A549 (cell line): Measurements from ENCODE around the gene PDE10A. TPM values are rescaled to one million over a fixed set of nuclear protein-coding genes. Genes with fewer than 3 reads are reported as not detected.
A peak's percentile ranks its signal among the peaks of the same experiment; 100 is the strongest.

Experiments used
- ATAC-seq, 2 experiments: fragments of 200-7000 bp in 1 of 2; fragments of >200 bp in 1 of 2; cut with Nextera tagmentation in 1 of 2; cut with Tn5 transposase in 1 of 2; 3 replicates each; pipeline versions ENCODE4 v1.8.0 to v1.9.1; 2018 to 2020; ENCODE audit warnings: mild to moderate bottlenecking in 1 of 2, moderate library complexity in 1 of 2
- CTCF ChIA-PET: fragments of 300-600 bp; sonication (Branson Sonifier 250); formaldehyde crosslinking; extraction: SDS; loops from one replicate; lab custom pipeline; 2021; ENCODE audit warnings: antibody characterized with exemption, inconsistent platforms; lab: Yijun Ruan, JAX
- POLR2A ChIA-PET: fragments of 350-600 bp; formaldehyde crosslinking; extraction: SDS; loops from one replicate; lab custom pipeline; 2021; ENCODE audit warnings: antibody characterized with exemption, inconsistent platforms; lab: Yijun Ruan, JAX
- DNase-seq, 2 experiments: peaks; one replicate each; pipeline versions ENCODE4 v3.0.0 to v3.0.0-alpha.2; 2011 to 2016; ENCODE audit warnings: low read depth in 1 of 2, low spot score in 1 of 2
- FAIRE-seq: peaks from 2 replicates; lab custom pipeline; 2011; peaks lifted over from hg19 to GRCh38; lab: Jason Lieb, UNC
- H3K27ac ChIP-seq, 2 experiments: fragments of >200 bp; sonication (Bioruptor Twin); formaldehyde crosslinking; 3 replicates each; pipeline ENCODE4 v1.5.1; 2016 to 2017
- H3K4me1 ChIP-seq: fragments of >200 bp; sonication (Bioruptor Twin); formaldehyde crosslinking; 3 replicates; pipeline ENCODE4 v1.6.1; 2016
- H3K4me2 ChIP-seq: fragments of >200 bp; sonication (Bioruptor Twin); formaldehyde crosslinking; 3 replicates; pipeline ENCODE4 v1.6.1; 2016
- H3K4me3 ChIP-seq: fragments of >200 bp; sonication (Bioruptor Twin); formaldehyde crosslinking; 3 replicates; pipeline ENCODE4 v1.5.1; 2016
- H3K9me3 ChIP-seq: fragments of >200 bp; sonication (Bioruptor Twin); formaldehyde crosslinking; 3 replicates; pipeline ENCODE4 v1.6.1; 2016
- CBX2 ChIP-seq: fragments of 200-600 bp; sonication (generic); IDR thresholded peaks from 2 replicates; pipeline ENCODE4 v1.6.1; 2016; ENCODE audit warnings: low read depth, mild to moderate bottlenecking, borderline replicate concordance
- CBX8 ChIP-seq: fragments of 200-600 bp; sonication (generic); IDR thresholded peaks from 2 replicates; pipeline ENCODE4 v1.6.1; 2016
- CHD2 ChIP-seq: fragments of 150-350 bp; IDR thresholded peaks from 2 replicates; pipeline ENCODE4 v1.6.1; 2014; ENCODE audit warnings: low read length; ENCODE audit not compliant: partially characterized antibody
- HEYL ChIP-seq: fragments of 250-450 bp; sonication (Bioruptor Pico); IDR thresholded peaks from 2 replicates; pipeline ENCODE4 v1.8.0; 2021; ENCODE audit warnings: mild to moderate bottlenecking, moderate library complexity
- HOXB13 ChIP-seq: fragments of 250-450 bp; sonication (Bioruptor Pico); IDR thresholded peaks from 2 replicates; pipeline ENCODE4 v1.5.0; 2020; ENCODE audit warnings: low read depth, mild to moderate bottlenecking, moderate library complexity
- KDM5A ChIP-seq: fragments of 200-600 bp; sonication (generic); IDR thresholded peaks from 2 replicates; pipeline ENCODE4 v1.6.1; 2016; ENCODE audit warnings: antibody characterized with exemption, mild to moderate bottlenecking
- MAFK ChIP-seq: fragments of 450-650 bp; IDR thresholded peaks from 2 replicates; pipeline ENCODE4 v1.6.1; 2014; ENCODE audit not compliant: partially characterized antibody
- MAZ ChIP-seq: fragments of 150-350 bp; IDR thresholded peaks from 2 replicates; pipeline ENCODE4 v1.6.1; 2014; ENCODE audit warnings: antibody characterized with exemption, low read depth, low read length, borderline replicate concordance
- NFE2L2 ChIP-seq: fragments of 150-350 bp; conservative IDR thresholded peaks from 2 replicates; pipeline ENCODE4 v1.6.1; 2014; ENCODE audit warnings: low read length
- RAD21 ChIP-seq, 2 experiments: fragments of >200 bp in 1 of 2; sonication (Bioruptor Twin) in 1 of 2; formaldehyde crosslinking in 1 of 2; IDR thresholded peaks in 1 of 2; conservative IDR thresholded peaks in 1 of 2; 2 replicates in 1 of 2; 3 replicates in 1 of 2; pipeline ENCODE4 v1.6.1; 2012 to 2018; ENCODE audit warnings: inconsistent platforms in 1 of 2
- RCOR1 ChIP-seq: fragments of 150-350 bp; IDR thresholded peaks from 2 replicates; pipeline ENCODE4 v1.6.1; 2014; ENCODE audit warnings: antibody characterized with exemption, low read length, low read depth
- SREBF2 ChIP-seq: fragments of 450-650 bp; IDR thresholded peaks from 2 replicates; pipeline ENCODE4 v1.6.1; 2014; ENCODE audit warnings: mild to moderate bottlenecking, moderate library complexity
- TFCP2L1 ChIP-seq: fragments of 250-450 bp; sonication (Bioruptor Pico); IDR thresholded peaks from 2 replicates; pipeline ENCODE4 v1.5.0; 2021; ENCODE audit warnings: mild to moderate bottlenecking
- WGBS: methylation state at CpG from one replicate; pipeline ENCODE4 v1.1.6; 2017; ENCODE audit errors: missing lambda C conversion rate; 5-methylcytosine and 5-hydroxymethylcytosine counted together
- polyA plus RNA-seq, 4 experiments: library from polyadenylated mRNA; depleted of rRNA in 3 of 4; stranded (reverse); fragments of >200 nt; fragmentation: RNase III in 1 of 4; extraction: RNeasy Plus Mini Kit Qiagen cat#74134 plus additional on column Dnase treatment in 1 of 4; gene quantifications; 2 replicates in 3 of 4; 3 replicates in 1 of 4; pipeline ENCODE4 v1.2.3, GENCODE V29; 2011 to 2017
- TF ChIP-seq, protein P1 (sequence below): IDR thresholded peaks from 2 replicates; pipeline ENCODE4 v1.6.1; 2012; ENCODE audit warnings: low read depth, borderline replicate concordance
- TF ChIP-seq, protein P2 (sequence below): fragments of 200-600 bp; sonication (generic); IDR thresholded peaks from 2 replicates; pipeline ENCODE4 v1.6.1; 2016; ENCODE audit warnings: antibody characterized with exemption, mild to moderate bottlenecking, moderate library complexity
- TF ChIP-seq, protein P3 (sequence below): IDR thresholded peaks from 2 replicates; pipeline ENCODE4 v1.6.1; 2012
- TF ChIP-seq, protein P4 (sequence below): fragments of 250-450 bp; sonication (Bioruptor Pico); IDR thresholded peaks from 2 replicates; pipeline ENCODE4 v1.5.0; 2020; ENCODE audit warnings: low read depth, mild to moderate bottlenecking, moderate library complexity
- TF ChIP-seq, protein P5 (sequence below): IDR thresholded peaks from 2 replicates; pipeline ENCODE4 v1.6.1; 2012
- TF ChIP-seq, protein P6 (sequence below): fragments of >200 bp; sonication (Bioruptor Twin); formaldehyde crosslinking; IDR thresholded peaks from 2 replicates; pipeline ENCODE4 v1.6.1; 2016

The PDE10A gene
- polyA plus RNA-seq, 2 of the 4 experiments (the other 2 are of a cell fraction): 44.9 to 92.5 TPM

DNA sequence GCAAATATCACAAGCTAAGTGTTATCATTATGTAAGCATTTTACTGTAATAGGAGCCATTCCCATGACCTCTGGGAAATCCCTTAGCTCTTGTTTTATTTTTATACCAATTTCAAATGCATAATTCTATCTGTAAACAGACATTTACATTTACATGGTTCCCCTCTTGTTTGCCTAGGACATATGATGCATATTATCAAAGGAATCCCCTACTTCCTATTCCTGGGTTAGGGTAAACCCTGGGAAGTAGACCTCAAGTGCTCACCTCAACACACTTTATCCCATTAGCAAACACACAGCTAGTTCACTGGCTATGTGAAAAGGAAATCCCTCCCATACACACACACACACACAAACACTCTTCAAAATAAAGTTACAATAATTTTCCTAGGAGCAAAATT is 27.1 kb downstream of the PDE10A start:
- no peak for FAIRE-seq
- no peak for DNase-seq
- H3K4me1 ChIP-seq: peaks cover 35% of the 10 kb centered on the region
- no peak for TF ChIP-seq NFE2L2
- TF ChIP-seq RCOR1: no peak
- no peak for TF ChIP-seq CHD2
- TF ChIP-seq HOXB13: no peak
- TF ChIP-seq, protein P1, sequence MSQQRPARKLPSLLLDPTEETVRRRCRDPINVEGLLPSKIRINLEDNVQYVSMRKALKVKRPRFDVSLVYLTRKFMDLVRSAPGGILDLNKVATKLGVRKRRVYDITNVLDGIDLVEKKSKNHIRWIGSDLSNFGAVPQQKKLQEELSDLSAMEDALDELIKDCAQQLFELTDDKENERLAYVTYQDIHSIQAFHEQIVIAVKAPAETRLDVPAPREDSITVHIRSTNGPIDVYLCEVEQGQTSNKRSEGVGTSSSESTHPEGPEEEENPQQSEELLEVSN: no peak
- no peak for TF ChIP-seq HEYL (CRISPR knock-in tag)
- no peak for TF ChIP-seq SREBF2
- TF ChIP-seq CBX8: no peak
- TF ChIP-seq, protein P2, sequence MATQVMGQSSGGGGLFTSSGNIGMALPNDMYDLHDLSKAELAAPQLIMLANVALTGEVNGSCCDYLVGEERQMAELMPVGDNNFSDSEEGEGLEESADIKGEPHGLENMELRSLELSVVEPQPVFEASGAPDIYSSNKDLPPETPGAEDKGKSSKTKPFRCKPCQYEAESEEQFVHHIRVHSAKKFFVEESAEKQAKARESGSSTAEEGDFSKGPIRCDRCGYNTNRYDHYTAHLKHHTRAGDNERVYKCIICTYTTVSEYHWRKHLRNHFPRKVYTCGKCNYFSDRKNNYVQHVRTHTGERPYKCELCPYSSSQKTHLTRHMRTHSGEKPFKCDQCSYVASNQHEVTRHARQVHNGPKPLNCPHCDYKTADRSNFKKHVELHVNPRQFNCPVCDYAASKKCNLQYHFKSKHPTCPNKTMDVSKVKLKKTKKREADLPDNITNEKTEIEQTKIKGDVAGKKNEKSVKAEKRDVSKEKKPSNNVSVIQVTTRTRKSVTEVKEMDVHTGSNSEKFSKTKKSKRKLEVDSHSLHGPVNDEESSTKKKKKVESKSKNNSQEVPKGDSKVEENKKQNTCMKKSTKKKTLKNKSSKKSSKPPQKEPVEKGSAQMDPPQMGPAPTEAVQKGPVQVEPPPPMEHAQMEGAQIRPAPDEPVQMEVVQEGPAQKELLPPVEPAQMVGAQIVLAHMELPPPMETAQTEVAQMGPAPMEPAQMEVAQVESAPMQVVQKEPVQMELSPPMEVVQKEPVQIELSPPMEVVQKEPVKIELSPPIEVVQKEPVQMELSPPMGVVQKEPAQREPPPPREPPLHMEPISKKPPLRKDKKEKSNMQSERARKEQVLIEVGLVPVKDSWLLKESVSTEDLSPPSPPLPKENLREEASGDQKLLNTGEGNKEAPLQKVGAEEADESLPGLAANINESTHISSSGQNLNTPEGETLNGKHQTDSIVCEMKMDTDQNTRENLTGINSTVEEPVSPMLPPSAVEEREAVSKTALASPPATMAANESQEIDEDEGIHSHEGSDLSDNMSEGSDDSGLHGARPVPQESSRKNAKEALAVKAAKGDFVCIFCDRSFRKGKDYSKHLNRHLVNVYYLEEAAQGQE: no peak
- TF ChIP-seq, protein P3, sequence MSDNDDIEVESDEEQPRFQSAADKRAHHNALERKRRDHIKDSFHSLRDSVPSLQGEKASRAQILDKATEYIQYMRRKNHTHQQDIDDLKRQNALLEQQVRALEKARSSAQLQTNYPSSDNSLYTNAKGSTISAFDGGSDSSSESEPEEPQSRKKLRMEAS: no peak
- no peak for TF ChIP-seq CBX2
- TF ChIP-seq KDM5A: no peak
- TF ChIP-seq MAFK: no peak
- TF ChIP-seq, protein P4, sequence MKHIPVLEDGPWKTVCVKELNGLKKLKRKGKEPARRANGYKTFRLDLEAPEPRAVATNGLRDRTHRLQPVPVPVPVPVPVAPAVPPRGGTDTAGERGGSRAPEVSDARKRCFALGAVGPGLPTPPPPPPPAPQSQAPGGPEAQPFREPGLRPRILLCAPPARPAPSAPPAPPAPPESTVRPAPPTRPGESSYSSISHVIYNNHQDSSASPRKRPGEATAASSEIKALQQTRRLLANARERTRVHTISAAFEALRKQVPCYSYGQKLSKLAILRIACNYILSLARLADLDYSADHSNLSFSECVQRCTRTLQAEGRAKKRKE (CRISPR knock-in tag): no peak
- TF ChIP-seq, protein P5, sequence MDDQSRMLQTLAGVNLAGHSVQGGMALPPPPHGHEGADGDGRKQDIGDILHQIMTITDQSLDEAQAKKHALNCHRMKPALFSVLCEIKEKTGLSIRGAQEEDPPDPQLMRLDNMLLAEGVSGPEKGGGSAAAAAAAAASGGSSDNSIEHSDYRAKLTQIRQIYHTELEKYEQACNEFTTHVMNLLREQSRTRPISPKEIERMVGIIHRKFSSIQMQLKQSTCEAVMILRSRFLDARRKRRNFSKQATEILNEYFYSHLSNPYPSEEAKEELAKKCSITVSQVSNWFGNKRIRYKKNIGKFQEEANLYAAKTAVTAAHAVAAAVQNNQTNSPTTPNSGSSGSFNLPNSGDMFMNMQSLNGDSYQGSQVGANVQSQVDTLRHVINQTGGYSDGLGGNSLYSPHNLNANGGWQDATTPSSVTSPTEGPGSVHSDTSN: no peak
- TF ChIP-seq, protein P6, sequence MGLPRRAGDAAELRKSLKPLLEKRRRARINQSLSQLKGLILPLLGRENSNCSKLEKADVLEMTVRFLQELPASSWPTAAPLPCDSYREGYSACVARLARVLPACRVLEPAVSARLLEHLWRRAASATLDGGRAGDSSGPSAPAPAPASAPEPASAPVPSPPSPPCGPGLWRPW: no peak
- TF ChIP-seq, all 56 proteins: peak for 0
- Histone ChIP-seq H3K27ac (no peak overlapping the region), H3K9me3 (no peaks in the 10 kb centered on the region), H3K4me2 (0 out of 3 replicates have a peak overlapping the region, but pooled peaks have one; percentile 8), H3K4me3 (no peak overlapping the region)
- ATAC-seq: no peak
- CTCF ChIA-PET: interaction anchor here (0.7 to 1.5 kb wide), 4 partner anchors 12 to 196 kb away, joined by 3 to 4 read pairs (median 3); no protein-coding TSS in a partner anchor
- POLR2A ChIA-PET: no interaction called here

DNA sequence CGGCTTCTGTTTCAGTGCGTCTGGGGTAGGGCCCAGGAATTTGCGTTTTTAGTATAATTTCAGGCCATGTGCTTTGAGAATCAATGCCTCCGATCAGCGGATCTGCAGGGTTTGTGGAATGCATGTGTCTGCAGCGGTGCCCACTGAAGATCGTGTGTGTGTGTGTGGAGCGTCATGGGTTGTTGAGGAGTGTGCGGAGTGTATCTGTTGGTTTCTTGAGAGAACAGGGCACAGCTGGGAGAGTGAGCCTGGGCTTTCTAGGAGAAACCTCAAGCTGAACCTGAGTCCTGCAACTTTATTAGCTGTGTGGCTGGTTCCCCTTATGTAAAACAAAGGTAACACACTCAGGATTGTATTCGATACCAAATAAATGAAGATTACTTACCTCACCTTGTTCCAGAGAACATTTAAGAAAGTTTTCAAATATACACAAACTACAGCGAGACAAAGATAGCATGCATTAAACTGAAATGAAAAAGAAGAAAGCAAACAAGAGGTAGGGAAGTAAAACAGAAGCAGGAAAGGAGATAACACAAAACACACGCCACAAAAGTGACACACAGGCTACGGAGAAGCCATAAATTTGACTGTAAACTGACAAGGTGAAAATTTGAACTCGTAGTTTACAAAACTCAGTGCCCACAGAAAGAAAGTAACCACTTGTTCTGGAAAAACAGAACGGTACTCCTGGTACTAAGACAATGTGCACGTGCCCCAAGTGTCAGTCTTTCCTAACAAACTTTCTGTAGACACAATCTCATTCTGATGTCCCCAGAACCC is 28.8 kb downstream of the PDE10A start:
- peaks cover 45% of the 10 kb centered on the region for H3K4me1 ChIP-seq
- WGBS: 90% methylated on average over 16 of the region's 16 CpGs
- POLR2A ChIA-PET: no interaction called here
- no peak for ATAC-seq
- H3K9me3 ChIP-seq: no peaks in the 10 kb centered on the region
- H3K27ac ChIP-seq: no peak overlapping the region
- no peak for FAIRE-seq
- CTCF ChIA-PET: no interaction called here
- no peak for DNase-seq
- H3K4me3 ChIP-seq: no peak overlapping the region
- H3K4me2 ChIP-seq: no peak overlapping the region
- TF ChIP-seq, protein P5: no peak
- no peak for TF ChIP-seq MAZ
- TF ChIP-seq HOXB13: no peak
- no peak for TF ChIP-seq HEYL (CRISPR knock-in tag)
- TF ChIP-seq RCOR1: no peak
- TF ChIP-seq TFCP2L1 (CRISPR knock-in tag): no peak
- no peak for TF ChIP-seq RAD21 (conservative IDR thresholded peaks at IDR 0.05 in 1 of 2, IDR thresholded peaks at IDR 0.05 in 1 of 2)
